ENCODE results near the gene RAD51.

DNA sequence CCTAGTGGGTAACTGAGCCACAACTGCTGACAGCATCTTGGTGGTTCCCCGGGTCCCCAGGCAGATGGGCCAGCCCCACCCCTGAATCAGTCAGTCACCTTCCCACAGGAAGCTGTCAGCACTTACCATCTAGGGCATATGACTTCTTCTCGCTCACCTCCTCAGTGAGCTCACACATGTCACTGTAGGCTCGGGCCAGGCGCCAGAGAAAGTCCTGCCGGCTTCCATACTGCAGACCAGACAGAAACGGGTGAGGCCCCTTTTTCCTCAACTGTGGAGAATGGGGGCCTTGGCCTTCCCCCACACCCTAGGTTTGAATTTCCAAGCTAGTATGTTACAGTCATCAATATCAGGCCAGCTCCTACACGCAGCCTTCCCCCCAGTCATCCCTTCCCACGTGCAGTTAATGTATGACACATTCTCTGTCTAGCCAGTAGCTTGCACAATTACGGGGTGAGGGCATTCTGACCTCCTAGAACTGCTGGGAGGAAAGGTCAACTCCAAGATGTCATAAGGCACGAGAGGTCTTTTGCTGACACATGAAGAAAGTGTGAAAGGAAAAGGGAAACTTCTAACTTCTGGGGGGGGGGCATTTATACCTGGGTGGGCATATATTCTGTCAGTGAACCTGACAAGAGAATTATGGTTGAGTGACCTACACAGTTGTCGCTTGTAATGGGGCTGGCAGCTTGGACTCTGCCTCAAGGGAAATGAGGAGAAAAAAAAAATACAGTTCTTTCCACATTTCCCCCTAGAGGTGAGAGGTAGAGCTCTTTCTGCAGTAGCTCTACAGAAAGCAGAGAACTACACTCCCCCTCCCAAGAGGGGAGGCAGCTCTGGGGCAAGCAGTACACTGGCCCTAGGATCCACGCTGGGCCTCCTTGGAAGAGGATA is 49.2 kb downstream of the RAD51 start:
- TF ChIP-seq, protein P1, sequence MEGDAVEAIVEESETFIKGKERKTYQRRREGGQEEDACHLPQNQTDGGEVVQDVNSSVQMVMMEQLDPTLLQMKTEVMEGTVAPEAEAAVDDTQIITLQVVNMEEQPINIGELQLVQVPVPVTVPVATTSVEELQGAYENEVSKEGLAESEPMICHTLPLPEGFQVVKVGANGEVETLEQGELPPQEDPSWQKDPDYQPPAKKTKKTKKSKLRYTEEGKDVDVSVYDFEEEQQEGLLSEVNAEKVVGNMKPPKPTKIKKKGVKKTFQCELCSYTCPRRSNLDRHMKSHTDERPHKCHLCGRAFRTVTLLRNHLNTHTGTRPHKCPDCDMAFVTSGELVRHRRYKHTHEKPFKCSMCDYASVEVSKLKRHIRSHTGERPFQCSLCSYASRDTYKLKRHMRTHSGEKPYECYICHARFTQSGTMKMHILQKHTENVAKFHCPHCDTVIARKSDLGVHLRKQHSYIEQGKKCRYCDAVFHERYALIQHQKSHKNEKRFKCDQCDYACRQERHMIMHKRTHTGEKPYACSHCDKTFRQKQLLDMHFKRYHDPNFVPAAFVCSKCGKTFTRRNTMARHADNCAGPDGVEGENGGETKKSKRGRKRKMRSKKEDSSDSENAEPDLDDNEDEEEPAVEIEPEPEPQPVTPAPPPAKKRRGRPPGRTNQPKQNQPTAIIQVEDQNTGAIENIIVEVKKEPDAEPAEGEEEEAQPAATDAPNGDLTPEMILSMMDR (IDR thresholded peaks at IDR 0.05): no peak
- TF ChIP-seq POLR2A (IDR thresholded peaks at IDR 0.05; ENCODE audit: low read depth): no peak
- TF ChIP-seq EP300 (IDR thresholded peaks at IDR 0.05): no peak

All from esophagus muscularis mucosa (tissue), 4 donors.